ENCODE data around the gene GOLM1.

- TF ChIP-seq CTCF (IDR thresholded peaks at IDR 0.05) (no peak), POLR2A (IDR thresholded peaks at IDR 0.05) (no peak)
These were observed 22.1 kb downstream of the GOLM1 start for GRCh38 chr9:86077276-86077675.

All from Peyer's patch (tissue), 4 donors.